Chondrocyte (in vitro differentiated cells): ENCODE measurements around the gene SEMA6C. TPM values are rescaled to one million over a fixed set of nuclear protein-coding genes. Genes with fewer than 3 reads are reported as not detected.
"Not testable (repeated sequence)": the region's sequence is repeated elsewhere in the genome, so short reads cannot be mapped to it uniquely, and the experiment has no call there.

ENCODE experiments used
- DNase-seq: peaks from one replicate; pipeline ENCODE4 v3.0.0; 2021; ENCODE audit warnings: mixed read lengths, low spot score
- H3K27ac Mint-ChIP-seq: one replicate; pipeline ENCODE4 v1.8.0; 2021; ENCODE audit warnings: mild to moderate bottlenecking, moderate library complexity, mixed read lengths; ENCODE audit not compliant: unreplicated experiment
- H3K27me3 Mint-ChIP-seq: 2 replicates; pipeline ENCODE4 v1.8.0; 2021; ENCODE audit warnings: low read depth, mixed read lengths
- H3K36me3 Mint-ChIP-seq: 2 replicates; pipeline ENCODE4 v1.8.0; 2021; ENCODE audit warnings: low read depth, mixed read lengths
- H3K4me1 Mint-ChIP-seq: 2 replicates; pipeline ENCODE4 v1.8.0; 2021; ENCODE audit warnings: low read depth, mild to moderate bottlenecking, mixed read lengths
- H3K4me3 Mint-ChIP-seq: one replicate; pipeline ENCODE4 v1.8.0; 2021; ENCODE audit warnings: mild to moderate bottlenecking, moderate library complexity, mixed read lengths; ENCODE audit not compliant: unreplicated experiment
- H3K9me3 Mint-ChIP-seq: 2 replicates; pipeline ENCODE4 v1.8.0; 2021; ENCODE audit warnings: low read depth, mixed read lengths
- long read RNA-seq: library from polyadenylated mRNA; stranded (forward); transcript quantifications from one replicate; pipeline ENCODE4 v2.0.0, GENCODE V29; 2021
- total RNA-seq: library from RNA; stranded (reverse); gene quantifications from 3 replicates; pipeline ENCODE4 v1.2.1, GENCODE V29; 2021
- TF ChIP-seq, protein P1 (sequence below): fragments of 200-600 bp; sonication (generic); IDR thresholded peaks from 2 replicates; pipeline ENCODE4 v1.5.0; 2021; ENCODE audit warnings: antibody characterized with exemption, mild to moderate bottlenecking, moderate library complexity

Gene SEMA6C, protein sequence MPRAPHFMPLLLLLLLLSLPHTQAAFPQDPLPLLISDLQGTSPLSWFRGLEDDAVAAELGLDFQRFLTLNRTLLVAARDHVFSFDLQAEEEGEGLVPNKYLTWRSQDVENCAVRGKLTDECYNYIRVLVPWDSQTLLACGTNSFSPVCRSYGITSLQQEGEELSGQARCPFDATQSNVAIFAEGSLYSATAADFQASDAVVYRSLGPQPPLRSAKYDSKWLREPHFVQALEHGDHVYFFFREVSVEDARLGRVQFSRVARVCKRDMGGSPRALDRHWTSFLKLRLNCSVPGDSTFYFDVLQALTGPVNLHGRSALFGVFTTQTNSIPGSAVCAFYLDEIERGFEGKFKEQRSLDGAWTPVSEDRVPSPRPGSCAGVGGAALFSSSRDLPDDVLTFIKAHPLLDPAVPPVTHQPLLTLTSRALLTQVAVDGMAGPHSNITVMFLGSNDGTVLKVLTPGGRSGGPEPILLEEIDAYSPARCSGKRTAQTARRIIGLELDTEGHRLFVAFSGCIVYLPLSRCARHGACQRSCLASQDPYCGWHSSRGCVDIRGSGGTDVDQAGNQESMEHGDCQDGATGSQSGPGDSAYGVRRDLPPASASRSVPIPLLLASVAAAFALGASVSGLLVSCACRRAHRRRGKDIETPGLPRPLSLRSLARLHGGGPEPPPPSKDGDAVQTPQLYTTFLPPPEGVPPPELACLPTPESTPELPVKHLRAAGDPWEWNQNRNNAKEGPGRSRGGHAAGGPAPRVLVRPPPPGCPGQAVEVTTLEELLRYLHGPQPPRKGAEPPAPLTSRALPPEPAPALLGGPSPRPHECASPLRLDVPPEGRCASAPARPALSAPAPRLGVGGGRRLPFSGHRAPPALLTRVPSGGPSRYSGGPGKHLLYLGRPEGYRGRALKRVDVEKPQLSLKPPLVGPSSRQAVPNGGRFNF
- 7.0 to 9.2 TPM (median 8.9 TPM) in 3 replicates for total RNA-seq
- long read RNA-seq, partial matches to known transcripts: 0 of 1 reads
- long read RNA-seq, other reads (novel, unspliced or antisense): 1 of 1 reads

DNA sequence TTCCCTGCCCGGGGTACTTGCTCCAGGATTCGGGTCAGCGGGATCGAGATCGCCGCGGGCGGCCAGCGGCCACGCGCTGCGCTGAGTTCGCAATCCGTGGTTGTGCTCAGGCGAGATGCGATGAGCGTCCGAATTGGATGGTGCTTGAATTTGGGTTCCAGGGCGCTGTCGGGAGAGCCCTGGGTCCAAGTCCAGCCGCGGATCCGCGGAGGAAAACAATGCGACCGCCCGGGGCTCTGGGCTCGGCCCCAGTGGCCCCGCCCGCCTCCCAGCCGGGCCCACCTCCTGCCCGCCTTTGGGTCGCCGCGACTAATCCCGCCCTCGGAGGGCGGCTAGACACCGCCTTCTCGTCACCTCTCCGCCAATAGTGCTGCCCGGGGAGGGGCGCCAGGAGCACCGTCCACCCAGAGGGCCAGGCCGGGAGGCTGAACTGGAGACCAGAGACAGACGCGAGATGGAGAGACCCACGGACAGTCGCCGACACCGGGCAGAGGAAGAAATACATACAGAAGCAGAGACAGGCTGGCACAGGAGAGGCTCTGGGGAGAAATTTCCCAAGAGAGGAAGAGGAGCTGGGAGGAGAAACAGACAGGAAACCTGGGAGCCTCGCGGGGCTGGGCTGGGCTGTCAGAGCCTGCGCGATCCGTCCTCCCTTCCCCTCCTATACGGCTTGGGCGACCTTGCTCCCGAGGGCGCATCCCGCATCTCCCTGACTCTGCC, at the start of gene SEMA6C:
TSS of gene SEMA6C (minus strand) at position 220 of the 720 bp plus-strand sequence. CDS start 4,010 bp downstream, outside the sequence.
- peak within 1 kb of the TSS; percentile 97 for H3K27ac Mint-ChIP-seq
- H3K9me3 Mint-ChIP-seq: no peaks in the 10 kb centered on the region
- peak; percentile 98 for DNase-seq
- peaks cover 2% of the 10 kb centered on the region for H3K36me3 Mint-ChIP-seq
- no peaks in the 10 kb centered on the region for H3K27me3 Mint-ChIP-seq
- peak within 1 kb of the TSS; percentile 88 for H3K4me3 Mint-ChIP-seq
- TF ChIP-seq, protein P1, sequence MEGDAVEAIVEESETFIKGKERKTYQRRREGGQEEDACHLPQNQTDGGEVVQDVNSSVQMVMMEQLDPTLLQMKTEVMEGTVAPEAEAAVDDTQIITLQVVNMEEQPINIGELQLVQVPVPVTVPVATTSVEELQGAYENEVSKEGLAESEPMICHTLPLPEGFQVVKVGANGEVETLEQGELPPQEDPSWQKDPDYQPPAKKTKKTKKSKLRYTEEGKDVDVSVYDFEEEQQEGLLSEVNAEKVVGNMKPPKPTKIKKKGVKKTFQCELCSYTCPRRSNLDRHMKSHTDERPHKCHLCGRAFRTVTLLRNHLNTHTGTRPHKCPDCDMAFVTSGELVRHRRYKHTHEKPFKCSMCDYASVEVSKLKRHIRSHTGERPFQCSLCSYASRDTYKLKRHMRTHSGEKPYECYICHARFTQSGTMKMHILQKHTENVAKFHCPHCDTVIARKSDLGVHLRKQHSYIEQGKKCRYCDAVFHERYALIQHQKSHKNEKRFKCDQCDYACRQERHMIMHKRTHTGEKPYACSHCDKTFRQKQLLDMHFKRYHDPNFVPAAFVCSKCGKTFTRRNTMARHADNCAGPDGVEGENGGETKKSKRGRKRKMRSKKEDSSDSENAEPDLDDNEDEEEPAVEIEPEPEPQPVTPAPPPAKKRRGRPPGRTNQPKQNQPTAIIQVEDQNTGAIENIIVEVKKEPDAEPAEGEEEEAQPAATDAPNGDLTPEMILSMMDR: no peak
- H3K4me1 Mint-ChIP-seq: peaks cover 36% of the 10 kb centered on the region

DNA sequence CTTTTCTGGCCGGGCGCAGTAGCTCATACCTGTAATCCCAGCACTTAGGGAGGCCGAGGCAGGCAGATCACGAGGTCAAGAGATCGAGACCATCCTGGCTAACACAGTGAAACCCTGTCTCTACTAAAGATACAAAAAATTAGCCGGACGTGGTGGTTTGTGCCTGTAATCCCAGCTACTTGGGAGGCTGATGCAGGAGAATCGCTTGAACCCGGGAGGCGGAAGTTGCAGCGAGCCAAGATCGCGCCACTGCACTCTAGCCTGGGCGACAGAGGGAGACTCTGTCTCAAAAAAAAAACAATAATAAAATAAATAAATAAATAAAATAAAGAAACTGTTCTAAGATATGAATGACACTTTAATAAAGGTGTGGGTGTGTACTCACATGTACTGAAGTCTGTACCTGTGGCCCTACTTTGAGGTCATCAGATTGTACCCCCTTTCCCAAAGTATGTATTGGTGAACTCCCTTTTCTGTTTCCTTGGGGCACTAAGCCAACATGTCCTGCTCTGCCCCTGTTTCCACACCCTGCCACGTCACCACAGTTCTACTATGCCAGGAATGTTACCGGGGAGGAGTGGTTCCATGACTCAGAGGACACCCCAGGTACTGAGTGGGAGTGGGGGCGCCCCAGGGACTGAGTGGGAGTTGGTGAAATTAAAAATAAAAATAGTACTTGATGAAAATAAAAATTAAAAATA, 48.6 kb upstream of the SEMA6C start:
- peak; percentile 27 for DNase-seq
- H3K9me3 Mint-ChIP-seq, H3K27me3 Mint-ChIP-seq, H3K4me3 Mint-ChIP-seq, H3K36me3 Mint-ChIP-seq: not testable (repeated sequence)
- peak overlapping the region; percentile 73 for H3K27ac Mint-ChIP-seq
- H3K4me1 Mint-ChIP-seq: peaks cover 29% of the 10 kb centered on the region

DNA sequence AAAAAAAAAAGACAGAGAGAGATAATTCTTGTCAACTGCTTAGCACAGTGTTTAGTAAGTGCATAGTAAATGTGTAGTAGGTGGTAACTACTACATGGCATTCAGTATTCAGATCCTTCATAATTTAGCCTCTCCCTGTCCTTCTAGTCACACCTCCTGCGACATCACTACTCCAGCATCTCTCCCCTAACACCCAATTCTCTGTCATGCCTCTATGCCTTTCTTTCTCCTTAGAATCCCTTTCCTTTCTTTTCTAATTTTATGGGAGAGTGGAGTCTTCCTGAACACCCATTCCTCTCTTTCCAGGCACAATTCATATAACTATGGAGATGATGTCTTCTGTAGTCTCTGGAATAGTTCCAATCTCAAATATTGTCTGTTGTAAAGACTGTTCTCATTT, 47.4 kb upstream of the SEMA6C start:
- no peak overlapping the region for H3K4me3 Mint-ChIP-seq
- no peaks in the 10 kb centered on the region for H3K9me3 Mint-ChIP-seq
- peaks cover 2% of the 10 kb centered on the region for H3K36me3 Mint-ChIP-seq
- no peaks in the 10 kb centered on the region for H3K27me3 Mint-ChIP-seq
- H3K4me1 Mint-ChIP-seq: peaks cover 35% of the 10 kb centered on the region
- no peak for DNase-seq
- no peak overlapping the region for H3K27ac Mint-ChIP-seq
- TF ChIP-seq, protein P1: no peak

DNA sequence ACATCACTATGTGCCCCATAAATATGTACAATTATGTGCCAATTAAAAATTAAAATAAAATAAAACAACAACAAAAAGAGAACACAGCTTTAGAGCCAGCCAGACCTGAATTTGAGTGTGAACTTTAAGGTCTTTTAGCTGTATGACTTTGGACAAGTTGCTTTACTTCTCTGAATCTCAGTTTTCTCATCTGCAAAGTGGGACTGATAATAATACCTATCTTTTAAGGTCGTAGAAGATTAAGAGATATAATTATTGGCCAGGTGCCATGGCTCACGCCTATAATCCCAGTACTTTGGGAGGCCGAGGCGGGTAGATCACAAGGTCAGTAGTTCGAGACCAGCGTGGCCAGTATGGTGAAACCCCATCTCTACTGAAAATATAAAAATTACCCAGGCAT, 46.9 kb upstream of the SEMA6C start:
- no peak for DNase-seq
- Mint-ChIP-seq H3K4me1 (peaks cover 41% of the 10 kb centered on the region), H3K27me3 (no peaks in the 10 kb centered on the region), H3K36me3 (no peaks in the 10 kb centered on the region), H3K27ac (no peak overlapping the region), H3K4me3 (no peak overlapping the region), H3K9me3 (no peaks in the 10 kb centered on the region)
- TF ChIP-seq, protein P1: no peak

DNA sequence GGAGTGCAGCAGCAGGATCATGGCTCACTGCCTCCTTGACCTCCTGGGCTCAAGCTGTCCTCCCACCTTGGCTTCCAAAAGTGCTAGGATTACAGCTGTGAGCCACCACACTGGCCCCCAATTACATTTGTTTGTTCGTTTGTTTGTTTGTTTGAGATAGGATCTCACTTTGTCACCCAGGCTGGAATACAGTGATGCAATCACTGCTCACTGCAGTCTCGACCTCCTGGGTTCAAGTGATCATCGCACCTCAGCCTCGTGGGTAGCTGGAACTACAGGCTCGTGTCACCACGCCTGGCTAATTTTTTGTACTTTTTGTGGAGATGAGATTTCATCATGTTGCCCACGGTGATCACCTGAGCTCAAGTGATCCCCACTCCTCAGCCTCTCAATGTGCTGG, 45.6 kb upstream of the SEMA6C start:
- H3K27me3 Mint-ChIP-seq: no peaks in the 10 kb centered on the region
- peaks cover 38% of the 10 kb centered on the region for H3K4me1 Mint-ChIP-seq
- peak; percentile 3 for DNase-seq
- TF ChIP-seq, protein P1: no peak
- no peaks in the 10 kb centered on the region for H3K9me3 Mint-ChIP-seq
- no peak overlapping the region for H3K4me3 Mint-ChIP-seq
- no peaks in the 10 kb centered on the region for H3K36me3 Mint-ChIP-seq
- no peak overlapping the region for H3K27ac Mint-ChIP-seq
